ENCODE data around the gene TTLL6.
"Not testable (repeated sequence)": the region's sequence is repeated elsewhere in the genome, so short reads cannot be mapped to it uniquely, and the experiment has no call there.

The TTLL6 gene

GRCh38 chr17:48831549-48831883 is 14.5 kb upstream of the TTLL6 start:
- DNase-seq (ENCODE audit: low read depth, low spot score): no peak
- peak overlapping the region; percentile 74 for H3K4me3 ChIP-seq (ENCODE audit: low read depth, low read length)
- in situ Hi-C loops (cut with HindIII; ENCODE audit: low sequenced_read_pairs): no loop called here
- no peak for TF ChIP-seq CTCF (IDR thresholded peaks at IDR 0.05; ENCODE audit: low read depth, low read length)

- no peak for TF ChIP-seq CTCF (IDR thresholded peaks at IDR 0.05; ENCODE audit: low read depth, low read length)
- in situ Hi-C loops (cut with HindIII; ENCODE audit: low sequenced_read_pairs): no loop called here
- DNase-seq (ENCODE audit: low read depth, low spot score): peak; percentile 93
- H3K4me3 ChIP-seq (ENCODE audit: low read depth, low read length): peak within 1 kb of the TSS; percentile 74
Measured at GRCh38 chr17:48830840-48831548, 14.0 kb upstream of the TTLL6 start, which contains the start of gene CALCOCO2. Gene CALCOCO2, plus strand, starts transcription at chr17:48831035. Its CDS starts 10,673 bp downstream, at chr17:48841708.

DNA sequence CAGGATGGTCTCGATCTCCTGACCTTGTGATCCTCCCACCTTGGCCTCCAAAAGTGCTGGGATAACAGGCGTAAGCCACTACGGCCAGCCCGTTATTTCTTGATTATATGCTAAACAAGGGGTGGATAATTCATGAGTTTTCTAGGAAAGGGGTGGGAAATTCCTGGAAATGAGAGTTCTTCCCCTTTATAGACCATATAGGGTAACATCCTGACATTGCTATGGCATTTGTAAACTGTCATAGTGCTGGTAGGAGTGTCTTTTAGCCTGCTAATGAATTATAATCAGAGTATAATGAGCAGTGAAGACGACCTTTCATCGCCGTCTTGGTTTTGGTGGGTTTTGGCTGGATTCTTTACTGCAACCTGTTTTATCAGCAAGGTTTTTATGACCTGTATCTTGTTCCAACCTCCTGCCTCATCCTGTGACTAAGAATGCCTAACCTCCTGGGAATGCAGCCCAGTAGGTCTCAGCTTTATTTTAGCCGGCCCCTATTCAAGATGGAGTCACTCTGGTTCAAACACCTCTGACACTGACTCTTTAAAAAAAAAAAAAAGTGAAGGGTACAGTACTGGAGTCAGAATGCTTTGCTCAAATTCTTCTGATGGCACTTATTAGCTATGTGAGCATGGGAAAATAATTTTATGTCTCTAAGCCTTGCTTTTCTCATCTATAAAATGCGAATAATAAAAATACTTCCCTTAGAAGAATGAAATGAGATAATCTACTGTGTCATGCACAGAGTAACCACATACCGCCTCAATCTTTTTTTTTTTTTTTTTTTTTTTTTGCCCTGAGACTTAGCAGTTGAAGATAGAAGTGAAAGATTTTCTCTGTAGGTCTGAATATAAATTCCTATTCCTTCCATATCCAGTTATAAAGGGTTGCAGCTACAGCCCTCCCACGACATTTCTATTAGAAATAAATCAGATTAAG is 8.7 kb upstream of the TTLL6 start:
- in situ Hi-C loops (cut with HindIII; ENCODE audit: low sequenced_read_pairs): no loop called here
- DNase-seq (ENCODE audit: low read depth, low spot score): peak; percentile 11
- TF ChIP-seq CTCF (IDR thresholded peaks at IDR 0.05; ENCODE audit: low read depth, low read length): no peak
- H3K4me3 ChIP-seq (ENCODE audit: low read depth, low read length): no peak overlapping the region

GRCh38 chr17:48820936-48821335 is 3.9 kb upstream of the TTLL6 start:
- H3K4me3 ChIP-seq (ENCODE audit: low read depth, low read length); in situ Hi-C loops (cut with HindIII; ENCODE audit: low sequenced_read_pairs); DNase-seq (ENCODE audit: low read depth, low spot score): not testable (repeated sequence)

GRCh38 chr17:48819466-48819865 is 2.4 kb upstream of the TTLL6 start:
- in situ Hi-C loops (cut with HindIII; ENCODE audit: low sequenced_read_pairs): no loop called here

GRCh38 chr17:48818361-48818841 is 1.4 kb upstream of the TTLL6 start:
- no peak overlapping the region for H3K4me3 ChIP-seq (ENCODE audit: low read depth, low read length)
- no peak for DNase-seq (ENCODE audit: low read depth, low spot score)
- no peak for TF ChIP-seq CTCF (IDR thresholded peaks at IDR 0.05; ENCODE audit: low read depth, low read length)
- in situ Hi-C loops (cut with HindIII; ENCODE audit: low sequenced_read_pairs): no loop called here

More at GRCh38 chr17:48819466-48819865, 2.4 kb upstream of the TTLL6 start:
- H3K4me3 ChIP-seq (ENCODE audit: low read depth, low read length): no peak overlapping the region
- TF ChIP-seq CTCF (IDR thresholded peaks at IDR 0.05; ENCODE audit: low read depth, low read length): no peak
- DNase-seq (ENCODE audit: low read depth, low spot score): no peak

GRCh38 chr17:48816438-48816773 is 623 bp downstream of the TTLL6 start:
- no peak for TF ChIP-seq CTCF (IDR thresholded peaks at IDR 0.05; ENCODE audit: low read depth, low read length)
- H3K4me3 ChIP-seq (ENCODE audit: low read depth, low read length): peak overlapping the region; percentile 26
- in situ Hi-C loops (cut with HindIII; ENCODE audit: low sequenced_read_pairs): no loop called here
- DNase-seq (ENCODE audit: low read depth, low spot score): no peak

Measured in astrocyte of the spinal cord (primary cell).